Endothelial cell of umbilical vein (primary cell): ENCODE results near the gene GLYAT. TPM values are rescaled to one million over a fixed set of nuclear protein-coding genes. Genes with fewer than 3 reads are reported as not detected.

Experiments
- BruUV-seq: library from RNA; stranded (reverse); fragments of 400-500 nt; replicated peaks from 2 replicates; lab custom pipeline; 2021; lab: Mats Ljungman, UMichigan
- CTCF ChIA-PET: fragments of 300-600, 350-600 bp; sonication (Branson Sonifier 250); formaldehyde crosslinking; loops from one replicate; lab custom pipeline; 2021; ENCODE audit warnings: antibody characterized with exemption, inconsistent platforms; lab: Charles Lee
- POLR2A ChIA-PET: fragments of 300-600, 350-600 bp; sonication (Branson Sonifier 250); formaldehyde crosslinking; loops from one replicate; lab custom pipeline; 2021; ENCODE audit warnings: antibody characterized with exemption, inconsistent platforms; lab: Charles Lee
- DNase-seq: peaks from one replicate; pipeline ENCODE4 v3.0.0-alpha.2; 2011; ENCODE audit warnings: low read depth, low spot score
- FAIRE-seq: peaks from 2 replicates; lab custom pipeline; 2011; peaks lifted over from hg19 to GRCh38; lab: Jason Lieb, UNC
- H2AFZ ChIP-seq: 2 replicates; pipeline ENCODE4 v1.6.0; 2012; ENCODE audit warnings: low read depth, low read length, control low read depth, inconsistent platforms
- H3K27ac ChIP-seq: 2 replicates; pipeline ENCODE4 v1.5.1; 2011; ENCODE audit warnings: low read depth, mild to moderate bottlenecking, control low read depth, low read length, moderate library complexity; ENCODE audit not compliant: insufficient read depth
- H3K27me3 ChIP-seq, 2 experiments: 2 replicates each; pipeline versions ENCODE4 v1.6.0 to v1.6.1; 2011; ENCODE audit warnings: low read length in 2 of 2, mixed read lengths in 1 of 2; ENCODE audit not compliant: control insufficient read depth in 2 of 2, insufficient read depth in 2 of 2
- H3K36me3 ChIP-seq, 2 experiments: 2 replicates in 1 of 2; 3 replicates in 1 of 2; pipeline ENCODE4 v1.5.1; 2011; ENCODE audit warnings: low read length in 2 of 2, mild to moderate bottlenecking in 1 of 2, moderate library complexity in 1 of 2; ENCODE audit not compliant: control insufficient read depth in 2 of 2, insufficient read depth in 2 of 2; ENCODE audit errors: extremely low read depth in 1 of 2
- H3K4me1 ChIP-seq: 3 replicates; pipeline ENCODE4 v1.5.1; 2011; ENCODE audit warnings: mild to moderate bottlenecking, low read length; ENCODE audit not compliant: control insufficient read depth, insufficient read depth; ENCODE audit errors: extremely low read depth
- H3K4me2 ChIP-seq: 2 replicates; pipeline ENCODE4 v1.6.1; 2011; ENCODE audit warnings: low read length, control low read depth, mixed read lengths; ENCODE audit not compliant: insufficient read depth
- H3K4me3 ChIP-seq, 3 experiments: fragments of 200-600 bp in 1 of 3; sonication (generic), shearing (Covaris generic) in 1 of 3; replicated peaks in 1 of 3; 2 replicates each; pipeline ENCODE4 v1.5.1; 2011 to 2016; ENCODE audit warnings: control low read depth in 3 of 3, low read length in 3 of 3, mild to moderate bottlenecking in 2 of 3, inconsistent platforms in 1 of 3, low read depth in 1 of 3, moderate library complexity in 1 of 3; ENCODE audit not compliant: insufficient read depth in 1 of 3
- H3K79me2 ChIP-seq: 2 replicates; pipeline ENCODE4 v1.6.0; 2012; ENCODE audit warnings: low read length, inconsistent platforms; ENCODE audit not compliant: control insufficient read depth, insufficient read depth
- H3K9ac ChIP-seq: replicated peaks from 2 replicates; pipeline ENCODE3; 2011; ENCODE audit warnings: low read length, control low read depth; ENCODE audit not compliant: insufficient read depth; ENCODE audit errors: extremely low read depth
- H3K9me1 ChIP-seq: replicated peaks from 3 replicates; pipeline ENCODE4 v1.6.0; 2011; ENCODE audit warnings: mild to moderate bottlenecking, low read length; ENCODE audit not compliant: control insufficient read depth, insufficient read depth; ENCODE audit errors: extremely low read depth
- H3K9me3 ChIP-seq: replicated peaks from 2 replicates; pipeline ENCODE4 v1.5.1; 2012; ENCODE audit warnings: low read length, inconsistent platforms; ENCODE audit not compliant: control insufficient read depth, insufficient read depth
- H4K20me1 ChIP-seq: replicated peaks from 2 replicates; pipeline ENCODE3; 2011; ENCODE audit warnings: mild to moderate bottlenecking, low read length; ENCODE audit not compliant: control insufficient read depth, insufficient read depth; ENCODE audit errors: extremely low read depth
- CTCF ChIP-seq, 2 donors: IDR thresholded peaks; 1 replicate in 1 of 2; 2 replicates in 1 of 2; pipeline ENCODE4 v1.5.1; 2011; ENCODE audit warnings: low read length in 2 of 2, mild to moderate bottlenecking in 2 of 2, moderate library complexity in 2 of 2, control low read depth in 1 of 2, inconsistent platforms in 1 of 2, low read depth in 1 of 2; ENCODE audit not compliant: insufficient read depth in 1 of 2; ENCODE audit errors: extremely low read depth in 1 of 2
- EZH2 ChIP-seq: IDR thresholded peaks from 2 replicates; pipeline ENCODE4 v1.6.1; 2012; ENCODE audit warnings: borderline replicate concordance, low read depth, mild to moderate bottlenecking, moderate library complexity, low read length, inconsistent platforms; ENCODE audit not compliant: severe bottlenecking
- FOS ChIP-seq: IDR thresholded peaks from 2 replicates; pipeline ENCODE4 v1.6.1; 2011; ENCODE audit warnings: mild to moderate bottlenecking, low read length, moderate library complexity, borderline replicate concordance; ENCODE audit not compliant: insufficient read depth
- GATA2 ChIP-seq: IDR thresholded peaks from 2 replicates; pipeline ENCODE4 v1.7.0; 2011; ENCODE audit warnings: low read depth, mild to moderate bottlenecking, moderate library complexity, mixed read lengths, low read length; ENCODE audit not compliant: insufficient read length, insufficient read depth
- JUN ChIP-seq: IDR thresholded peaks from 2 replicates; pipeline ENCODE4 v1.6.1; 2011; ENCODE audit warnings: borderline replicate concordance, low read depth; ENCODE audit not compliant: insufficient read length, insufficient read depth
- MAX ChIP-seq: IDR thresholded peaks from 2 replicates; pipeline ENCODE4 v1.6.1; 2011; ENCODE audit not compliant: insufficient read depth, insufficient read length
- MYC ChIP-seq: IDR thresholded peaks from one replicate; pipeline ENCODE4 v1.6.1; 2011; ENCODE audit warnings: mild to moderate bottlenecking, low read depth, low read length
- POLR2A ChIP-seq: IDR thresholded peaks from 2 replicates; pipeline ENCODE4 v1.6.1; 2012; ENCODE audit warnings: low read depth, mild to moderate bottlenecking, control low read depth, low read length
- dilution Hi-C: fragments of 300-500 bp; cut with MboI; formaldehyde crosslinking; loops from one replicate; pipeline ENCODE4 v1.15.0; 2019; ENCODE audit warnings: low sequenced_read_pairs; ENCODE audit not compliant: extremely low pct_ligation_motif_present
- intact Hi-C: fragments of 100-400 bp; cut with micrococcal nuclease; formaldehyde crosslinking; loops from one replicate; pipeline ENCODE4 v1.10.0; 2022
- polyA plus RNA-seq, 4 experiments: library from polyadenylated mRNA; depleted of rRNA in 3 of 4; stranded (reverse) in 3 of 4; unstranded in 1 of 4; fragments of >200 nt; gene quantifications; 2 replicates each; pipeline versions ENCODE4 v1.2.1 to v1.2.3, GENCODE V29; 2011 to 2012; ENCODE audit warnings: missing spikeins in 1 of 4
- total RNA-seq: library from RNA; stranded (reverse); gene quantifications from 2 replicates; pipeline ENCODE4 v1.2.3, GENCODE V29; 2021

Gene GLYAT
- total and polyA plus RNA-seq, 2 donors (not counting 3 experiments of a cell fraction or from before 2014, with no cell fraction given) = not detected

GRCh38 chr11:58768137-58768536 lies 36.4 kb upstream of the GLYAT start:
- Histone ChIP-seq H3K27ac (no peak overlapping the region), H3K27me3 (no peaks in the 10 kb centered on the region), H3K9me3 (no peaks in the 10 kb centered on the region), H3K9me1 (no peaks in the 10 kb centered on the region), H2AFZ (no peak overlapping the region), H3K9ac (no peak overlapping the region), H3K79me2 (no peaks in the 10 kb centered on the region), H4K20me1 (no peaks in the 10 kb centered on the region), H3K4me3 (no peak overlapping the region), H3K36me3 (no peaks in the 10 kb centered on the region), H3K4me2 (no peak overlapping the region), H3K4me1 (no peaks in the 10 kb centered on the region)
- ChIA-PET CTCF (interaction anchor here (1.9 kb wide), 1 partner anchor 21 kb away, joined by 5 read pairs; no protein-coding TSS in a partner anchor), POLR2A (no interaction called here)
- no peak for TF ChIP-seq FOS
- TF ChIP-seq CTCF (IDR thresholded peaks at IDR 0.05; ENCODE audit: extremely low read depth in 1 of 2, insufficient read depth in 1 of 2, low read depth in 1 of 2, low read length in 2 of 2) = no peak
- TF ChIP-seq MAX = no peak
- TF ChIP-seq GATA2 = no peak
- no peak for TF ChIP-seq POLR2A
- no peak for TF ChIP-seq JUN
- TF ChIP-seq MYC = no peak
- no peak for TF ChIP-seq EZH2
- BruUV-seq = no TSS peak
- no peak for FAIRE-seq
- intact Hi-C loops (no loop called here), dilution Hi-C loops (no loop called here)
- DNase-seq = no peak
